ENCODE data around the gene SMAD4.

The SMAD4 gene

GRCh38 chr18:51120809-51121596 is 91.0 kb downstream of the SMAD4 start:
- no peak overlapping the region for H3K4me3 ChIP-seq (ENCODE audit: low read depth in 1 of 5, low read length in 5 of 5)
- H3K4me1 ChIP-seq (ENCODE audit: control insufficient read depth in 5 of 5, insufficient read depth in 5 of 5, low read length in 5 of 5), result no peaks in the 10 kb centered on the region
- H3K27ac ChIP-seq (ENCODE audit: low read depth, low read length), result no peak overlapping the region
- no peak overlapping the region for H3K9ac ChIP-seq (ENCODE audit: low read length in 5 of 5)
- H3K36me3 ChIP-seq (ENCODE audit: control insufficient read depth in 5 of 5, insufficient read depth in 5 of 5, low read length in 5 of 5), result no peaks in the 10 kb centered on the region
- no peaks in the 10 kb centered on the region for H3K9me3 ChIP-seq (ENCODE audit: control insufficient read depth in 5 of 5, low read length in 5 of 5)
- H3K27me3 ChIP-seq (ENCODE audit: control insufficient read depth in 5 of 5, insufficient read depth in 4 of 5, low read length in 5 of 5), result peaks cover 0 to 2% (median 0%) of the 10 kb centered on the region in 5 donors

DNA sequence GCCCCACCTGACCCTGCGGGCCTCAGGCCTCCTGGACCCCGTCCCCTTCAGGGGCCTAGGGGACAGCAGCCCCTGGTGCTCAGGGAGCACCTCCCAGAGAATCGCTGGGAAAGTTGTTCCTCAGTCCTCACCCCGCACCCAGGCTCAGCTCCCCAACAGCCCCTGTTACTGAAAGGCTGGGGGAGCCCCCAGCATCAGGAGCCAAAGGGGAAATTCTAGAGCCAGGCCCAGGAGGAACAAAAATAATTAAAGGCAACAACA is 91.5 kb downstream of the SMAD4 start:
- Histone ChIP-seq H3K36me3 (ENCODE audit: control insufficient read depth in 5 of 5, insufficient read depth in 5 of 5, low read length in 5 of 5) (no peaks in the 10 kb centered on the region), H3K9ac (ENCODE audit: low read length in 5 of 5) (no peak overlapping the region)

GRCh38 chr18:51122266-51123045 is 92.4 kb downstream of the SMAD4 start:
- no peak overlapping the region for H3K27ac ChIP-seq (ENCODE audit: low read depth, low read length)
- H3K4me1 ChIP-seq (ENCODE audit: control insufficient read depth in 5 of 5, insufficient read depth in 5 of 5, low read length in 5 of 5), result no peaks in the 10 kb centered on the region
- H3K9me3 ChIP-seq (ENCODE audit: control insufficient read depth in 5 of 5, low read length in 5 of 5), result no peaks in the 10 kb centered on the region
- no peak overlapping the region for H3K9ac ChIP-seq (ENCODE audit: low read length in 5 of 5)
- H3K27me3 ChIP-seq (ENCODE audit: control insufficient read depth in 5 of 5, insufficient read depth in 4 of 5, low read length in 5 of 5), result peaks cover 0 to 2% (median 0%) of the 10 kb centered on the region in 5 donors
- no peak overlapping the region for H3K4me3 ChIP-seq (ENCODE audit: low read depth in 1 of 5, low read length in 5 of 5)
- no peaks in the 10 kb centered on the region for H3K36me3 ChIP-seq (ENCODE audit: control insufficient read depth in 5 of 5, insufficient read depth in 5 of 5, low read length in 5 of 5)

More for the DNA sequence above, 91.5 kb downstream of the SMAD4 start:
- H3K9me3 ChIP-seq (ENCODE audit: control insufficient read depth in 5 of 5, low read length in 5 of 5), result no peaks in the 10 kb centered on the region
- no peak overlapping the region for H3K4me3 ChIP-seq (ENCODE audit: low read depth in 1 of 5, low read length in 5 of 5)
- no peaks in the 10 kb centered on the region for H3K4me1 ChIP-seq (ENCODE audit: control insufficient read depth in 5 of 5, insufficient read depth in 5 of 5, low read length in 5 of 5)
- H3K27ac ChIP-seq (ENCODE audit: low read depth, low read length), result no peak overlapping the region
- peaks cover 0 to 2% (median 0%) of the 10 kb centered on the region in 5 donors for H3K27me3 ChIP-seq (ENCODE audit: control insufficient read depth in 5 of 5, insufficient read depth in 4 of 5, low read length in 5 of 5)

- no peaks in the 10 kb centered on the region for H3K36me3 ChIP-seq (ENCODE audit: control insufficient read depth in 5 of 5, insufficient read depth in 5 of 5, low read length in 5 of 5)
- no peak overlapping the region for H3K9ac ChIP-seq (ENCODE audit: low read length in 5 of 5)
- peaks cover 0 to 2% (median 0%) of the 10 kb centered on the region in 5 donors for H3K27me3 ChIP-seq (ENCODE audit: control insufficient read depth in 5 of 5, insufficient read depth in 4 of 5, low read length in 5 of 5)
- H3K4me1 ChIP-seq (ENCODE audit: control insufficient read depth in 5 of 5, insufficient read depth in 5 of 5, low read length in 5 of 5), result no peaks in the 10 kb centered on the region
- H3K27ac ChIP-seq (ENCODE audit: low read depth, low read length), result no peak overlapping the region
- no peaks in the 10 kb centered on the region for H3K9me3 ChIP-seq (ENCODE audit: control insufficient read depth in 5 of 5, low read length in 5 of 5)
- no peak overlapping the region for H3K4me3 ChIP-seq (ENCODE audit: low read depth in 1 of 5, low read length in 5 of 5)
These were observed 93.0 kb downstream of the SMAD4 start for GRCh38 chr18:51123046-51123395.

- Histone ChIP-seq H3K4me3 (ENCODE audit: low read depth in 1 of 5, low read length in 5 of 5) (no peak overlapping the region), H3K27me3 (ENCODE audit: control insufficient read depth in 5 of 5, insufficient read depth in 4 of 5, low read length in 5 of 5) (peaks cover 0 to 2% (median 0%) of the 10 kb centered on the region in 5 donors), H3K4me1 (ENCODE audit: control insufficient read depth in 5 of 5, insufficient read depth in 5 of 5, low read length in 5 of 5) (no peaks in the 10 kb centered on the region), H3K27ac (ENCODE audit: low read depth, low read length) (no peak overlapping the region), H3K9me3 (ENCODE audit: control insufficient read depth in 5 of 5, low read length in 5 of 5) (no peaks in the 10 kb centered on the region), H3K9ac (ENCODE audit: low read length in 5 of 5) (no peak overlapping the region), H3K36me3 (ENCODE audit: control insufficient read depth in 5 of 5, insufficient read depth in 5 of 5, low read length in 5 of 5) (no peaks in the 10 kb centered on the region)
These were observed 93.5 kb downstream of the SMAD4 start for GRCh38 chr18:51123481-51123880.

- Histone ChIP-seq H3K4me3 (ENCODE audit: low read depth in 1 of 5, low read length in 5 of 5) (no peak overlapping the region), H3K4me1 (ENCODE audit: control insufficient read depth in 5 of 5, insufficient read depth in 5 of 5, low read length in 5 of 5) (no peaks in the 10 kb centered on the region)
These were observed 94.0 kb downstream of the SMAD4 start for GRCh38 chr18:51123936-51124486.

DNA sequence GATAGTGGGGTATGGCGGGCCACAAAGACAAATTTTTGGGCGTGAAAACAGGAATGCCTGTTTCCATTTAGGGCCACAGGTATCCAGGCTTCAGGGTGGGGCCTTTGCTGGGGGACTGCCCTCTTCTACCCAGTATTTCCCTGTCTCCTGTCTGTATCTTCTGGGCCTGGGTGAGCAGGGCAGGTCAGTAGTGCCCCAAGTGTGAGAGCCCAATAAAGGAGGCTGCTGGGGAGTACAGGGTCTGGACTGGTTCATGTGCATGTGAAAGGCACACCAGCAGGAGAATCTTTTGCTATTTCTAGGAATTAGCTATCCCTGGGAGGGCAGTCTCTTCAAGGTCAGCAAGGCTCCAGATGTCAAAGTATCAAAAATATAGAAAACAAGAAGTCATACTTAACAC is 96.0 kb downstream of the SMAD4 start:
- Histone ChIP-seq H3K9ac (ENCODE audit: low read length in 5 of 5) (no peak overlapping the region), H3K36me3 (ENCODE audit: control insufficient read depth in 5 of 5, insufficient read depth in 5 of 5, low read length in 5 of 5) (no peaks in the 10 kb centered on the region), H3K4me1 (ENCODE audit: control insufficient read depth in 5 of 5, insufficient read depth in 5 of 5, low read length in 5 of 5) (no peaks in the 10 kb centered on the region), H3K9me3 (ENCODE audit: control insufficient read depth in 5 of 5, low read length in 5 of 5) (no peaks in the 10 kb centered on the region), H3K4me3 (ENCODE audit: low read depth in 1 of 5, low read length in 5 of 5) (no peak overlapping the region), H3K27me3 (ENCODE audit: control insufficient read depth in 5 of 5, insufficient read depth in 4 of 5, low read length in 5 of 5) (peaks cover 0 to 2% (median 0%) of the 10 kb centered on the region in 5 donors), H3K27ac (ENCODE audit: low read depth, low read length) (no peak overlapping the region)

More at GRCh38 chr18:51123936-51124486, 94.0 kb downstream of the SMAD4 start:
- no peak overlapping the region for H3K27ac ChIP-seq (ENCODE audit: low read depth, low read length)
- no peak overlapping the region for H3K9ac ChIP-seq (ENCODE audit: low read length in 5 of 5)
- no peaks in the 10 kb centered on the region for H3K36me3 ChIP-seq (ENCODE audit: control insufficient read depth in 5 of 5, insufficient read depth in 5 of 5, low read length in 5 of 5)
- no peaks in the 10 kb centered on the region for H3K9me3 ChIP-seq (ENCODE audit: control insufficient read depth in 5 of 5, low read length in 5 of 5)
- H3K27me3 ChIP-seq (ENCODE audit: control insufficient read depth in 5 of 5, insufficient read depth in 4 of 5, low read length in 5 of 5), result peaks cover 0 to 2% (median 0%) of the 10 kb centered on the region in 5 donors

- Histone ChIP-seq H3K27ac (ENCODE audit: low read depth, low read length) (no peak overlapping the region), H3K4me1 (ENCODE audit: control insufficient read depth in 5 of 5, insufficient read depth in 5 of 5, low read length in 5 of 5) (no peaks in the 10 kb centered on the region), H3K27me3 (ENCODE audit: control insufficient read depth in 5 of 5, insufficient read depth in 4 of 5, low read length in 5 of 5) (no peaks in the 10 kb centered on the region), H3K9ac (ENCODE audit: low read length in 5 of 5) (no peak overlapping the region), H3K36me3 (ENCODE audit: control insufficient read depth in 5 of 5, insufficient read depth in 5 of 5, low read length in 5 of 5) (no peaks in the 10 kb centered on the region), H3K4me3 (ENCODE audit: low read depth in 1 of 5, low read length in 5 of 5) (no peak overlapping the region), H3K9me3 (ENCODE audit: control insufficient read depth in 5 of 5, low read length in 5 of 5) (no peaks in the 10 kb centered on the region)
These were observed 97.7 kb downstream of the SMAD4 start for GRCh38 chr18:51127664-51128063.

GRCh38 chr18:51128533-51128932 is 98.5 kb downstream of the SMAD4 start:
- Histone ChIP-seq H3K4me3 (ENCODE audit: low read depth in 1 of 5, low read length in 5 of 5) (no peak overlapping the region), H3K9me3 (ENCODE audit: control insufficient read depth in 5 of 5, low read length in 5 of 5) (no peaks in the 10 kb centered on the region), H3K9ac (ENCODE audit: low read length in 5 of 5) (no peak overlapping the region), H3K4me1 (ENCODE audit: control insufficient read depth in 5 of 5, insufficient read depth in 5 of 5, low read length in 5 of 5) (peaks cover 0 to 7% (median 4%) of the 10 kb centered on the region in 5 donors), H3K36me3 (ENCODE audit: control insufficient read depth in 5 of 5, insufficient read depth in 5 of 5, low read length in 5 of 5) (no peaks in the 10 kb centered on the region), H3K27ac (ENCODE audit: low read depth, low read length) (no peak overlapping the region), H3K27me3 (ENCODE audit: control insufficient read depth in 5 of 5, insufficient read depth in 4 of 5, low read length in 5 of 5) (no peaks in the 10 kb centered on the region)

GRCh38 chr18:51132256-51132935 is 102.4 kb downstream of the SMAD4 start:
- Histone ChIP-seq H3K9ac (ENCODE audit: low read length in 5 of 5) (no peak overlapping the region), H3K4me3 (ENCODE audit: low read depth in 1 of 5, low read length in 5 of 5) (no peak overlapping the region), H3K9me3 (ENCODE audit: control insufficient read depth in 5 of 5, low read length in 5 of 5) (no peaks in the 10 kb centered on the region), H3K27me3 (ENCODE audit: control insufficient read depth in 5 of 5, insufficient read depth in 4 of 5, low read length in 5 of 5) (no peaks in the 10 kb centered on the region), H3K36me3 (ENCODE audit: control insufficient read depth in 5 of 5, insufficient read depth in 5 of 5, low read length in 5 of 5) (no peaks in the 10 kb centered on the region), H3K4me1 (ENCODE audit: control insufficient read depth in 5 of 5, insufficient read depth in 5 of 5, low read length in 5 of 5) (peaks cover 0 to 12% (median 8%) of the 10 kb centered on the region in 5 donors), H3K27ac (ENCODE audit: low read depth, low read length) (no peak overlapping the region)
